GM23338 (cell line): ENCODE measurements around the gene ZNF831. TPM values are rescaled to one million over a fixed set of nuclear protein-coding genes. Genes with fewer than 3 reads are reported as not detected.
A peak's percentile ranks its signal among the peaks of the same experiment; 100 is the strongest.

Experiments
- ATAC-seq: fragments of 200-7000 bp; cut with Tn5 transposase; 3 replicates; pipeline ENCODE4 v1.9.1; 2020
- DNase-seq: peaks from one replicate; pipeline ENCODE4 v3.0.0-alpha.2; 2015; ENCODE audit warnings: low spot score
- H2AFZ ChIP-seq: fragments of 200-600 bp; sonication (generic); 2 replicates; pipeline ENCODE4 v1.8.0; 2016; ENCODE audit warnings: antibody characterized with exemption, mild to moderate bottlenecking, moderate library complexity
- H3F3A ChIP-seq: fragments of 200-600 bp; sonication (generic); replicated peaks from 2 replicates; pipeline ENCODE4 v1.8.0; 2017; ENCODE audit warnings: antibody characterized with exemption, mixed run types, low read depth
- H3K27ac ChIP-seq: fragments of 200-600 bp; sonication (generic); 2 replicates; pipeline ENCODE4 v1.6.1; 2016; ENCODE audit warnings: low read depth
- H3K27me3 ChIP-seq: fragments of 200-600 bp; sonication (generic); 2 replicates; pipeline ENCODE4 v1.8.0; 2016; ENCODE audit warnings: mild to moderate bottlenecking, mixed run types, moderate library complexity; ENCODE audit not compliant: insufficient read depth
- H3K36me3 ChIP-seq: fragments of 200-600 bp; sonication (generic); 2 replicates; pipeline ENCODE4 v1.8.0; 2016; ENCODE audit warnings: mild to moderate bottlenecking; ENCODE audit not compliant: insufficient read depth
- H3K4me1 ChIP-seq: fragments of 200-600 bp; sonication (generic); 2 replicates; pipeline ENCODE4 v1.8.0; 2016; ENCODE audit warnings: mild to moderate bottlenecking, moderate library complexity; ENCODE audit not compliant: insufficient read depth
- H3K4me2 ChIP-seq: fragments of 200-600 bp; sonication (generic); 2 replicates; pipeline ENCODE4 v1.7.1; 2017; ENCODE audit warnings: mixed run types
- H3K4me3 ChIP-seq: fragments of 200-600 bp; sonication (generic); 2 replicates; pipeline ENCODE4 v1.6.1; 2016; ENCODE audit warnings: mixed run types
- H3K79me2 ChIP-seq: fragments of 200-600 bp; sonication (generic); replicated peaks from 2 replicates; pipeline ENCODE4 v1.8.0; 2017; ENCODE audit warnings: mild to moderate bottlenecking; ENCODE audit not compliant: insufficient read depth
- H3K9me2 ChIP-seq: fragments of 200-600 bp; sonication (generic); 2 replicates; pipeline ENCODE4 v1.8.0; 2017; ENCODE audit not compliant: insufficient read depth
- H4K20me1 ChIP-seq: fragments of 200-600 bp; sonication (generic); replicated peaks from 2 replicates; pipeline ENCODE4 v1.8.0; 2017; ENCODE audit warnings: mild to moderate bottlenecking; ENCODE audit not compliant: insufficient read depth
- H3K27ac Mint-ChIP-seq: 2 replicates; pipeline ENCODE4 v1.8.0; 2020; ENCODE audit warnings: inconsistent platforms, mild to moderate bottlenecking, moderate library complexity, mixed read lengths
- H3K27me3 Mint-ChIP-seq: 3 replicates; pipeline ENCODE4 v1.8.0; 2022; ENCODE audit warnings: low read depth, mild to moderate bottlenecking, moderate library complexity, mixed read lengths, inconsistent platforms; ENCODE audit not compliant: insufficient read depth, poor library complexity
- H3K36me3 Mint-ChIP-seq: 3 replicates; pipeline ENCODE4 v1.8.0; 2021; ENCODE audit warnings: low read depth, mild to moderate bottlenecking, inconsistent platforms, moderate library complexity, mixed read lengths
- H3K4me1 Mint-ChIP-seq: 3 replicates; pipeline ENCODE4 v1.8.0; 2020; ENCODE audit warnings: mild to moderate bottlenecking, inconsistent platforms, mixed read lengths
- H3K4me3 Mint-ChIP-seq: 3 replicates; pipeline ENCODE4 v1.8.0; 2021; ENCODE audit warnings: moderate library complexity, mild to moderate bottlenecking, inconsistent platforms, mixed read lengths
- H3K9me3 Mint-ChIP-seq: 3 replicates; pipeline ENCODE4 v1.8.0; 2020; ENCODE audit warnings: moderate library complexity, mild to moderate bottlenecking, inconsistent platforms, mixed read lengths
- CREB1 ChIP-seq: fragments of 250-450 bp; sonication (Bioruptor Pico); IDR thresholded peaks from 2 replicates; pipeline ENCODE4 v1.5.0; 2020; ENCODE audit warnings: low read depth, mild to moderate bottlenecking, moderate library complexity
- EZH2 ChIP-seq: fragments of 200-600 bp; sonication (generic); IDR thresholded peaks from one replicate; pipeline ENCODE4 v1.8.0; 2017; ENCODE audit warnings: antibody characterized with exemption, mild to moderate bottlenecking, low read depth; ENCODE audit not compliant: unreplicated experiment
- EZH2phosphoT487 ChIP-seq: fragments of 200-600 bp; sonication (generic); IDR thresholded peaks from one replicate; pipeline ENCODE4 v1.8.1; 2018; ENCODE audit warnings: antibody characterized with exemption; ENCODE audit not compliant: unreplicated experiment
- JUNB ChIP-seq: IDR thresholded peaks from one replicate; pipeline ENCODE4 v1.6.1; 2016; ENCODE audit warnings: antibody characterized with exemption; ENCODE audit not compliant: unreplicated experiment
- NANOG ChIP-seq: IDR thresholded peaks from 2 replicates; pipeline ENCODE4 v1.6.1; 2016; ENCODE audit warnings: antibody characterized with exemption, borderline replicate concordance
- POLR2AphosphoS5 ChIP-seq: IDR thresholded peaks from 2 replicates; pipeline ENCODE4 v1.6.1; 2016; ENCODE audit warnings: antibody characterized with exemption, low read depth
- STAT1 ChIP-seq: IDR thresholded peaks from one replicate; pipeline ENCODE4 v1.6.1; 2016; ENCODE audit warnings: antibody characterized with exemption; ENCODE audit not compliant: unreplicated experiment
- ZNF331 ChIP-seq: fragments of 250-450 bp; sonication (Bioruptor Pico); IDR thresholded peaks from 2 replicates; pipeline ENCODE4 v1.5.0; 2020; ENCODE audit warnings: low read depth, mild to moderate bottlenecking, moderate library complexity
- polyA plus RNA-seq: library from polyadenylated mRNA; unstranded; fragments of >200 nt; fragmentation: Nextera tagmentation; extraction: Ambion mirVana; gene quantifications from 2 replicates; pipeline ENCODE4 v1.2.1, GENCODE V29; 2016
- total RNA-seq: library from RNA; depleted of rRNA; stranded (reverse); fragments of >200 nt; shearing (Covaris generic); gene quantifications from 2 replicates; pipeline ENCODE4 v1.2.3, GENCODE V29; 2014
- TF ChIP-seq, protein P1 (sequence below): IDR thresholded peaks from one replicate; pipeline ENCODE4 v1.6.1; 2018; ENCODE audit warnings: antibody characterized with exemption; ENCODE audit not compliant: unreplicated experiment
- TF ChIP-seq, protein P2 (sequence below): IDR thresholded peaks from 2 replicates; pipeline ENCODE4 v1.6.1; 2016; ENCODE audit warnings: antibody characterized with exemption
- TF ChIP-seq, protein P3 (sequence below), 2 experiments: fragments of 200-600 bp in 1 of 2; sonication (generic) in 1 of 2; conservative IDR thresholded peaks; 2 replicates each; pipeline versions ENCODE4 v1.5.1 to v1.6.1; 2016 to 2017; ENCODE audit warnings: antibody characterized with exemption in 2 of 2, low read depth in 2 of 2, mild to moderate bottlenecking in 2 of 2, moderate library complexity in 1 of 2

Gene ZNF831
- total and polyA plus RNA-seq, 2 experiments from 2014 or later, result not detected

DNA sequence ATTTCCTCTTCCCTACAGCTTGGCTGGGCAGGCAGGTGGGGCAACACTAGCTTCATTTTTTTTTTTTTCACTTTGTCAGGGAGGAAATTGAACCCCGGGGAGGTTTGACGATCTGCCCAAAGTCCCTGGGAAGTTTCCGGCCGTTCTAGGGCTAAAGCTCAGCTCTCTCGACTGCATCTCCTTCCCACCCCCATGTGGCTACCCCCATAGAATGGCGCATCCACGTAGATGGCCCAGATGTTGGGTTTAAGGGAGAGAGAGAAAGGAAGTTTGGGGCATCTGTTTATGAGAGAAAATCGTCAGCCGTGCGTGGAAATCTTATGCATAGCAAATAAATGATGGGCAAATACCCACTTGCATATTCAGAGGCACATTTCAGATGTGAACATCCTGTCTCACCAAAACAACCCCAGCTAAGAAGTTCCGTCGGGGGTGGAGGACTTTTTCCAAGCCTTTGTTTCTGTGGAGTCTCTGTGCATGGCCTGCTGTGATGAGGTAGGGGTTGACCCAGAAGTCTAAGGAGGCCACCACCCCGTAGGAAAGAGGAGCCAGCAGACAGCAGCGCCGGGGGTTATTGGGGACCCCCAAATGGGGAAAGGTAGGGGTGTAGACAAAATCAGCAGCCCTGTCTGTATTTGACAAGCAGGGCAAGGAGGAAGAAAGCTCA, 40.5 kb upstream of the ZNF831 start:
- H3K9me2 ChIP-seq, result peaks cover 8% of the 10 kb centered on the region; the same call in 1 of the 2 replicates
- H3K27me3 ChIP-seq, result no peaks in the 10 kb centered on the region
- H2AFZ ChIP-seq, result peak overlapping the region; percentile 23; the same call in 1 of the 2 replicates
- Mint-ChIP-seq H3K4me3 (no peak overlapping the region; the same call in 2 of the 3 replicates), H3K36me3 (peaks cover 20% of the 10 kb centered on the region), H3K9me3 (peaks cover 21% of the 10 kb centered on the region), H3K27me3 (peaks cover 8% of the 10 kb centered on the region), H3K4me1 (peaks cover 52% of the 10 kb centered on the region), H3K27ac (no peak overlapping the region)
- ATAC-seq, result no peak
- H3F3A ChIP-seq, result peaks cover 5% of the 10 kb centered on the region; the same call in 1 of the 2 replicates
- peaks cover 29% of the 10 kb centered on the region for H3K4me1 ChIP-seq
- DNase-seq, result no peak
- H4K20me1 ChIP-seq, result no peaks in the 10 kb centered on the region
- peak overlapping the region; percentile 74; the same call in 1 of the 2 replicates for H3K27ac ChIP-seq
- H3K4me3 ChIP-seq, result no peak overlapping the region
- H3K4me2 ChIP-seq, result peak overlapping the region; percentile 30; the same call in 1 of the 2 replicates
- H3K79me2 ChIP-seq, result no peaks in the 10 kb centered on the region
- no peaks in the 10 kb centered on the region for H3K36me3 ChIP-seq
- TF ChIP-seq, protein P1, sequence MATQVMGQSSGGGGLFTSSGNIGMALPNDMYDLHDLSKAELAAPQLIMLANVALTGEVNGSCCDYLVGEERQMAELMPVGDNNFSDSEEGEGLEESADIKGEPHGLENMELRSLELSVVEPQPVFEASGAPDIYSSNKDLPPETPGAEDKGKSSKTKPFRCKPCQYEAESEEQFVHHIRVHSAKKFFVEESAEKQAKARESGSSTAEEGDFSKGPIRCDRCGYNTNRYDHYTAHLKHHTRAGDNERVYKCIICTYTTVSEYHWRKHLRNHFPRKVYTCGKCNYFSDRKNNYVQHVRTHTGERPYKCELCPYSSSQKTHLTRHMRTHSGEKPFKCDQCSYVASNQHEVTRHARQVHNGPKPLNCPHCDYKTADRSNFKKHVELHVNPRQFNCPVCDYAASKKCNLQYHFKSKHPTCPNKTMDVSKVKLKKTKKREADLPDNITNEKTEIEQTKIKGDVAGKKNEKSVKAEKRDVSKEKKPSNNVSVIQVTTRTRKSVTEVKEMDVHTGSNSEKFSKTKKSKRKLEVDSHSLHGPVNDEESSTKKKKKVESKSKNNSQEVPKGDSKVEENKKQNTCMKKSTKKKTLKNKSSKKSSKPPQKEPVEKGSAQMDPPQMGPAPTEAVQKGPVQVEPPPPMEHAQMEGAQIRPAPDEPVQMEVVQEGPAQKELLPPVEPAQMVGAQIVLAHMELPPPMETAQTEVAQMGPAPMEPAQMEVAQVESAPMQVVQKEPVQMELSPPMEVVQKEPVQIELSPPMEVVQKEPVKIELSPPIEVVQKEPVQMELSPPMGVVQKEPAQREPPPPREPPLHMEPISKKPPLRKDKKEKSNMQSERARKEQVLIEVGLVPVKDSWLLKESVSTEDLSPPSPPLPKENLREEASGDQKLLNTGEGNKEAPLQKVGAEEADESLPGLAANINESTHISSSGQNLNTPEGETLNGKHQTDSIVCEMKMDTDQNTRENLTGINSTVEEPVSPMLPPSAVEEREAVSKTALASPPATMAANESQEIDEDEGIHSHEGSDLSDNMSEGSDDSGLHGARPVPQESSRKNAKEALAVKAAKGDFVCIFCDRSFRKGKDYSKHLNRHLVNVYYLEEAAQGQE, result no peak
- TF ChIP-seq JUNB (no peak), CREB1 (no peak)

- ATAC-seq (no peak), DNase-seq (no peak)
- Histone ChIP-seq H3K79me2 (no peaks in the 10 kb centered on the region), H4K20me1 (no peaks in the 10 kb centered on the region), H2AFZ (peak overlapping the region; percentile 23; the same call in 1 of the 2 replicates), H3K27ac (no peak overlapping the region), H3K4me3 (no peak overlapping the region), H3K36me3 (no peaks in the 10 kb centered on the region), H3K4me2 (no peak overlapping the region), H3K4me1 (peaks cover 29% of the 10 kb centered on the region), H3K9me2 (peaks cover 7% of the 10 kb centered on the region; the same call in 1 of the 2 replicates), H3K27me3 (no peaks in the 10 kb centered on the region), H3F3A (peaks cover 5% of the 10 kb centered on the region; the same call in 1 of the 2 replicates)
- H3K4me3 Mint-ChIP-seq, result no peak overlapping the region; the same call in 2 of the 3 replicates
- H3K4me1 Mint-ChIP-seq, result peaks cover 52% of the 10 kb centered on the region
- H3K27ac Mint-ChIP-seq, result no peak overlapping the region
- H3K27me3 Mint-ChIP-seq, result peaks cover 8% of the 10 kb centered on the region
- H3K36me3 Mint-ChIP-seq, result peaks cover 20% of the 10 kb centered on the region
- H3K9me3 Mint-ChIP-seq, result peaks cover 21% of the 10 kb centered on the region
- TF ChIP-seq EZH2, result no peak
- no peak for TF ChIP-seq ZNF331
- no peak for TF ChIP-seq STAT1
- TF ChIP-seq CREB1, result no peak
- no peak for TF ChIP-seq EZH2phosphoT487
- TF ChIP-seq, protein P2, sequence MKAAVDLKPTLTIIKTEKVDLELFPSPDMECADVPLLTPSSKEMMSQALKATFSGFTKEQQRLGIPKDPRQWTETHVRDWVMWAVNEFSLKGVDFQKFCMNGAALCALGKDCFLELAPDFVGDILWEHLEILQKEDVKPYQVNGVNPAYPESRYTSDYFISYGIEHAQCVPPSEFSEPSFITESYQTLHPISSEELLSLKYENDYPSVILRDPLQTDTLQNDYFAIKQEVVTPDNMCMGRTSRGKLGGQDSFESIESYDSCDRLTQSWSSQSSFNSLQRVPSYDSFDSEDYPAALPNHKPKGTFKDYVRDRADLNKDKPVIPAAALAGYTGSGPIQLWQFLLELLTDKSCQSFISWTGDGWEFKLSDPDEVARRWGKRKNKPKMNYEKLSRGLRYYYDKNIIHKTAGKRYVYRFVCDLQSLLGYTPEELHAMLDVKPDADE, result no peak
- no peak for TF ChIP-seq NANOG
- TF ChIP-seq, protein P3, sequence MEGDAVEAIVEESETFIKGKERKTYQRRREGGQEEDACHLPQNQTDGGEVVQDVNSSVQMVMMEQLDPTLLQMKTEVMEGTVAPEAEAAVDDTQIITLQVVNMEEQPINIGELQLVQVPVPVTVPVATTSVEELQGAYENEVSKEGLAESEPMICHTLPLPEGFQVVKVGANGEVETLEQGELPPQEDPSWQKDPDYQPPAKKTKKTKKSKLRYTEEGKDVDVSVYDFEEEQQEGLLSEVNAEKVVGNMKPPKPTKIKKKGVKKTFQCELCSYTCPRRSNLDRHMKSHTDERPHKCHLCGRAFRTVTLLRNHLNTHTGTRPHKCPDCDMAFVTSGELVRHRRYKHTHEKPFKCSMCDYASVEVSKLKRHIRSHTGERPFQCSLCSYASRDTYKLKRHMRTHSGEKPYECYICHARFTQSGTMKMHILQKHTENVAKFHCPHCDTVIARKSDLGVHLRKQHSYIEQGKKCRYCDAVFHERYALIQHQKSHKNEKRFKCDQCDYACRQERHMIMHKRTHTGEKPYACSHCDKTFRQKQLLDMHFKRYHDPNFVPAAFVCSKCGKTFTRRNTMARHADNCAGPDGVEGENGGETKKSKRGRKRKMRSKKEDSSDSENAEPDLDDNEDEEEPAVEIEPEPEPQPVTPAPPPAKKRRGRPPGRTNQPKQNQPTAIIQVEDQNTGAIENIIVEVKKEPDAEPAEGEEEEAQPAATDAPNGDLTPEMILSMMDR (conservative IDR thresholded peaks at IDR 0.05; ENCODE audit: low read depth in 2 of 2), result no peak
- TF ChIP-seq POLR2AphosphoS5, result no peak
These were observed 39.9 kb upstream of the ZNF831 start for GRCh38 chr20:59123678-59124255.
